HG03354 (cell line): Measurements from ENCODE around the gene PRAMEF27.
"Not testable (repeated sequence)": the region's sequence is repeated elsewhere in the genome, so short reads cannot be mapped to it uniquely, and the experiment has no call there.

Source experiments
- ATAC-seq: cut with Tn5 transposase; IDR thresholded peaks from one replicate; pipeline ENCODE4 v1.9.1; 2021; ENCODE audit warnings: mild to moderate bottlenecking; ENCODE audit not compliant: unreplicated experiment, poor library complexity, severe bottlenecking

The PRAMEF27 gene

DNA sequence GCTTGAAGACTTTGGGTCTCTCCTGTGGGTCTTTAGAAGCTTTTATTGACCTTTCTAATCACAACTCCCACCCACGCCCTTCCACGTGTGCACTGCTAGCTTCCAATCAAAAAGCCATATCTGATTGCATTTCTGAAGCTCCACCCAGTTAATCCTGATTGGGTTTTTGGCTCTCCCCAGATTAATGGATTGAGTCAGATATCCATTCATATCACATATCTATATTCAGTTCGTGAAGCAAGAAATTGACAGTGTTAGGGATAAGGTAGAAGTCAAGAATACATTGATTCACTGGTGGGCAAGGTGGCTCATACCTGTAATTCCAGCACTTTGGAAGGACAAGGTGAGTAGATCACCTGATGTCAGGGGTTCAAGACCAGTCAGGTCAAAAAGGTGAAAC is at the start of gene PRAMEF27:
Gene PRAMEF27 (minus strand): TSS at position 101 of the 400 bp plus-strand sequence. CDS start 2,916 bp downstream, outside the sequence.
- not testable (repeated sequence) for ATAC-seq

DNA sequence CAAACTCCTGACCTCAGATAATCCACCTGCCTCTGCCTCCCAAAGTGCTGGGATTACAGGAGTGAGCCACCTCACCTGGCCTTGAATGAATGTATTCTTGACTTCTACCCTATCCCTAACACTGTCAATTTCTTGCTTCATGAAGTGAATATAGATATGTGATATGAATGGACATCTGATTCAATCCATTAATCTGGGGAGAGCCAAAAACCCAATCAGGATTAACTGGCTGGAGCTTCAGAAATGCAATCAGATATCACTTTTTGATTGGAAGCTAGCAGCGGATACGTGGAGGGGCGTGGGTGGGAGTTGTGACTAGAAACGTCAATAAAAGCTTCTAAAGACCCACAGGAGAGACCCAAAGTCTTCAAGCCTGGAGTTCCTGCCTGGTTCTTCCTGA is 14.1 kb upstream of the PRAMEF27 start, which contains the start of gene PRAMEF25:
Gene PRAMEF25 (plus strand): TSS at position 301 of the 400 bp plus-strand sequence. CDS start 2,920 bp downstream, outside the sequence.
- not testable (repeated sequence) for ATAC-seq

DNA sequence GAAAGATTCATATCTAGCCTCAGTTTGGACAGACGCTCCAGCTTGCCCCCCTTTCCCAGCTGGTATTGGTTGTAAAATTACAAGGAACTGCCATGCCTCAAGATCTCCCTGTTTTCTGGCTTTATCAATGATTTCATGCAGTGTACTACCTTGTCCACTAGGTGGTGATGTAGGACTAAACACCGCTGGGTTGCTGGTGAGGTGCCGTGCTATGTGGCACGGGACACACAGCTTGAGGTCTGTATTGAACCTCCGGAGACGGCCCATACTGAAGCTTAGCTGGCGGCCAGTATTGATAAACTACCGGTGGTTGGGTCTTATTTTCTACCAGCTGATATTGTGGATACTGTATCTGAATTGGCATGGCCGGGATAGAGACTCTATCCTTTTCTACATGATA is 36.5 kb downstream of the PRAMEF27 start:
- not testable (repeated sequence) for ATAC-seq

DNA sequence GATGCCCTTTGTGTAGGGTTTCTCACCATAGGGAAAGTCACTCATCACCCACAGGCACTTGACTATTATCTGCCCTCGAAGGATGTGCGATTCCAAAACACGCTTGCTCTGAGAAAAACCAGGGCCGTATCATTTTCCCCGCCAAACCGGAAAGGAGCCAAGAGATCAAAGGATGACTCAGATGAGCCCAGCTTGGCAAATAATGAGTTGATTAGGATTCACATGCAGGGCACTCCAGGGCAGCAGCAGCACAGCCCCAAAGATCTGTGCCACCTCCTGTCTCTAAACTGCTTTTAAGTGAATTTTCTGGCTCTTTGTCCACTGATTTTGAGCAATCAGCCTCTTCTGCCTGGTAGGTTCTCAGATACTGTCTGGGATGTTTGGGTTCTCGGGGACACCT is 44.4 kb downstream of the PRAMEF27 start:
- ATAC-seq: not testable (repeated sequence)

DNA sequence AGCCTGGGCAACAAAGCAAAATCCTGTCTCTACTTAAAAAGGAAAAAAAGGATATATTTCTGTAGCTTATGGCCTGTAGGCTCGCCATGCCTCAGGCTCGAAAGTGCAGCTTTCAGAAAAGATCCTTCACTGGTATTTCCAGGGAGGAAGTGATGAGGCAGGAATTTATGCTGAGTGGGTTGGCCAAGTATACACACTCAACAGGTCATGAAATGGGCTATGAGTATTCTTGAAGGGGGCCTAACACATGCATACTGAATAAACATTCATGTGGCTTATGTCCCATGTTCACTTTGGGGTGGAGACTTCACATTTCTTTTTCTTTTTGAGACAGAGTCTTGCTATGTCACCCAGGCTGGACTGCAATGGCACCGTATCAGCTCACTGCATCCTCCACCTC is 47.0 kb downstream of the PRAMEF27 start:
- not testable (repeated sequence) for ATAC-seq

DNA sequence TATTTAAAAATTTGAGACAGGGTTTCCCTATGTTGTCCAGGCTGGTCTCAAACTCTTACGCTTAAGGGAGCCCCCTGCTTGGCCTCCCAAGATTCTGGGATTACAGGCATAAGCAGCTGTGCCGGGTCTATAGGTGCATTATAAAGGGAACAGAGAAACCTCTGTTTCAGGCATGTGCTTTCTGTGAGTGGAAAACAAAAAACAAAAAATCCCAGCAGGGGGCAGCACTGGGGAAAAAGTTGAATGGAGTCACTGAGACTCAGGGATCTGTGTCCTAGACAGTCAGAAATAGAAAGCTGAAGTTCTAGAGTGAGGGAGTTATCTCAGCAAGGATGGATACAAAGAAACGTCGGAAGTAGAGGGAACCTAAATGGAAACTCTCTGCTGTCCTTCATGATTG is 50.6 kb downstream of the PRAMEF27 start:
- ATAC-seq: not testable (repeated sequence)
